NCI-H146 (cell line): ENCODE data around the gene RNF32.
"Not testable (repeated sequence)": the region's sequence is repeated elsewhere in the genome, so short reads cannot be mapped to it uniquely, and the experiment has no call there.

Experiments
- DNase-seq: peaks from one replicate; lab custom pipeline; 2025; lab: John Stamatoyannopoulos, UW

RNF32 gene

GRCh38 chr7:156642306-156643045 is 1.9 kb downstream of the RNF32 start:
- no peak for DNase-seq

DNA sequence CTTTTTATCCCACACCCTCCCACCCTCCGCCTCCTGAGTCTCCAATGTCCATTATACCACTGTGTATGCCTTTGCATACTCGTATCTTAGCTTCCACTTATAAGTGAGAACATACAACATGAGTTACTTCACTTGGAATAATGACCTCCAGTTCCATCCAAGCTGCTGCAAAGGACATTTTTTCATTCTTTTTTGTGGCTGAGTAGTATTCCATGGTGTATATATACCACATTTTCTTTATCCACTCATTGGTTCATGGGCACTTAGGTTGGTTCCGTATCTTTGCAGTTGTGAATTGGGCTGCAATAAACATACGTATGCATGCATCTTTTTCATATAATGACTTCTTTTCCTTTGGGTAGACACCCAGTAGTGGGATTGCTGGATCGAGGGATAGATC is 6.8 kb downstream of the RNF32 start:
- DNase-seq = not testable (repeated sequence)

- no peak for DNase-seq
These were observed 9.5 kb downstream of the RNF32 start for GRCh38 chr7:156650042-156650441.

DNA sequence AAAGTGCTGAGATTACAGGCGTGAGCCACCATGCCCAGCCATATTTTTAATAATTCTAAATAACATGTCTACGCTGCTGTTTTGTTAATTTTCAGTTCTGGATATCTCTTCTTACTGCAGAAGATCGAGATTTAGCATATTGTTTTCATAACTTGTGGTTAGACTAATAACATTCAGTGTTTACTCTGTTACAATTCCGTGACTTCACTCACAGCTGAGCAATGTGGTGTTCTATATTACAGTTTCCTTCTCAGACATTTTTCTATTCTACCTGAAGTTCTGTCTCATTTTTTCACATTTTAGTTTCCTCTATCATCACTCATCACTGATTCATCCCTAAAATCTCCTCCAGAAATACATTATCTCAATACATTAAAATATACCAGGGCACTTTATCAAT is 10.9 kb downstream of the RNF32 start:
- DNase-seq = no peak

- DNase-seq = no peak
These were observed 12.5 kb downstream of the RNF32 start for GRCh38 chr7:156652886-156653568.

- DNase-seq = no peak
These were observed 14.1 kb downstream of the RNF32 start for GRCh38 chr7:156654511-156655234.

DNA sequence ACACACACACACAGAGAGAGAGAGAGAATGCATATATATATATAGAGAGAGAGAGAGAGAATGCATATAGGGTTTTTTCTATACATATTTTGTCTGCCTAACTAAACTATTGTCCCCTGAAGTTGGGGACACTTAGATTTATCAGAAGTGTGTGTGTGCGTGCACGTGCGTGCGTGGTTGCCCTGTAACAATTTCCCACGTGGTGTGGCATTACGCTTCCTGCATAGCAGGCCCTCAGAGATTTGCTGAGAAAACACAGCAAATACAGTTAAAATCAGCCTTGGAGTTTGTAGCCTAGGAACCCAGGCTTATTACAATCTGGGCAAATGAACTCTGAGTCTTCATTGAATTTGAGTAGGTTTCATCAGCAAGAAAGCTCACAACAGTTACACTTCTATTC is 14.7 kb downstream of the RNF32 start:
- no peak for DNase-seq

GRCh38 chr7:156655983-156656382 is 15.4 kb downstream of the RNF32 start:
- no peak for DNase-seq

DNA sequence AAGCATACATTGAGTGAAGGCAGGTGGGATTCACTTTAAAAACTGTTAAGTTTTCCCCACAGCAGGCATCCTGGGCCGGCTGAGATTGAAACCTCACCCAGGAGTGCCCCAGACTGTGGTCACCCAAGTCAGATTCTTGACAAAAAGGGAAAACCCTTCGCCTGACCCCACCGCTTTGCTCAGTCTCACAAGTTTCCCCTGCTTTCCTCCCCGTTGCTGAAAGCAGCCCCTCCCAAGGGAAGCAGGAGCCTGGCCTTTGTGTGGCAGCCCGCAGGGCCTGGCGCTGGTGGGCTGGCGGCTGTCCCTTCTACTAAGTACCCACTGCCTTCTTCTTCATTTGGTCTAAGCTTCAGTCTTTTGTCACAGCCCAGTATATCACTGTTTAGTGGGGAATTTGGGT is 16.0 kb downstream of the RNF32 start:
- DNase-seq = no peak

- DNase-seq = no peak
These were observed 17.1 kb downstream of the RNF32 start for GRCh38 chr7:156657681-156658080.

DNA sequence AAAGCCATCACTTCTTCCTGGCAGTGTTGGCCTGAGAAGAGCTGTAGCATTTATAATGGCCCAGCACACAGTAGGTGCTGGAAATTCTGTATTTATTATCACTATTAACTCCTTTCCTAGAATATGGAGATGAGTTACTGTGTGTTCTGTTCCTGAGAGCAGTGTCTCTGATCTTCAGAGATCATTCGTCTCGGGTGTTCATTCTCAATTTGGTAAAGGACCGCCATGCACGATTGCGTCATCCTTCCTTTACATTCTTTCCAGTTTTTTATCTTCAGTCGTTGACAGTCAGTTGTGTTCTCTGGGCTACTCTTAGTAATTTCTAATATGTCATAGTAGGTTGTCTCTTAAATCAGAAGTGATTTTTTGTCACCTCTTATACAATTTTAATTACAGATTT is 18.6 kb downstream of the RNF32 start:
- DNase-seq = no peak

GRCh38 chr7:156659961-156660360 is 19.4 kb downstream of the RNF32 start:
- no peak for DNase-seq

DNA sequence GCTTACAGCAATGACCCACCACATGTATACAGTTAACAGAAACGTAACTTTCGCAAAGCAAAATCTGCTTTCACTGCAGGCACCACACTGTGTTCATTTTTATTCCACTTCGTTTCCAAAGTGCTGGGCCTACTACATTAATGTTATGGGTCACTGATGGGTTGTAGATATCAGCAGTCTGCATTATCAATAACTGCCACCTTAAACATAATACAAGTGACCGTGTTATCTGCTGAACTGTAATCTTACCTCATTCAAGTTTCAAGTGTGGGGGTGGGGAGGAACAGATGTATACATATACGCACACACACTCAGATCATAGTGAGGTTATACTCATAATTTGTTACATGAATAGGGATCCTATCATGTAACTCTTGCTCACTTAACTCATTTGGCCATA is 21.1 kb downstream of the RNF32 start:
- no peak for DNase-seq

GRCh38 chr7:156662277-156662676 is 21.7 kb downstream of the RNF32 start:
- DNase-seq = no peak

GRCh38 chr7:156665101-156665500 is 24.5 kb downstream of the RNF32 start:
- no peak for DNase-seq

GRCh38 chr7:156666368-156667109 is 26.0 kb downstream of the RNF32 start:
- peak; percentile 66 for DNase-seq

DNA sequence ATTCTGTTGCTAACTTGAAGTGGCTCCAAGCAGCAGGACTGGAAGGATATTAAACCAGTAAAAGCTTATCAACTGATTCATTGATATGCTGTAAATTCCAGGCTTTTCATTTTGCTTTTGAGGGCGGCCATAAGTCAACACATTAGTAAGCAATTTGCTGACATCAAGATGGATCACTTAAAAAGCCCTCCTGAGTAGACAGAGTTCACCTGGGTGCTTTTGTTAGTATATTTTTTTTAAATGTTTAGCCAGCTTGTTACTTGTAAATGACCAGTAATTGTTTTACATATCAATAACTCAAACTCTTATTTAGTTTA is 26.5 kb downstream of the RNF32 start:
- peak; percentile 88 for DNase-seq

DNA sequence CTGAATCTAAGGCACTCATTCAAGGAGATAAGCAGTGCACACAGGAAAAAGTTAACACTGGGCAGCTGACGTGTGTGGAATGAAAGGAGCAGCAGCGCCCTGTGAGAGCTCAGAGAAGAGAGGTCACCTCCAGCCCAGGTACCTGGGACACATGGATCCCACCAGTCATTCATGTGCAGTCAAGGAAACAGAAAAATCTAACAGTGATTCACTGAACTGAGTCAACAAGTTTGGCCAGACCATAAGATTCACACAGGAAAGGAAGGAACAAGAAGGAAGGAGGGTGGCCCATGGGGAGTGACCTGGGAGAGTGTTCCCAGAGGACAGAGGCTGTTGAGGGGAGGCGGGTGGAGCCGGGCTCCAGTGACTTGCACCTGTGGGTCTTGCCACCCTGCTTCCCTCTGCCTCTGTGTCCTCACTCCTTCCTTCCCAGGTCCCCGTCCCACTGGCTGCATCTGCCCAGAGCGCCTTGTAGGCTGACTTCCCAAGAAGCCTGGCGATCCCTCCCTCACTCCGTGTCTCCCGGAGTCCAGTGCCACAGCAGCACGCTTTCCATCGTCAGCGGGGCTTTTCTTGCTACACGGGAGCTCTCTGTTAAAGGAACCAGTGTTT is 27.7 kb downstream of the RNF32 start:
- no peak for DNase-seq

- no peak for DNase-seq
These were observed 28.7 kb downstream of the RNF32 start for GRCh38 chr7:156669035-156669828.

- no peak for DNase-seq
These were observed 32.9 kb downstream of the RNF32 start for GRCh38 chr7:156673454-156673853.

DNA sequence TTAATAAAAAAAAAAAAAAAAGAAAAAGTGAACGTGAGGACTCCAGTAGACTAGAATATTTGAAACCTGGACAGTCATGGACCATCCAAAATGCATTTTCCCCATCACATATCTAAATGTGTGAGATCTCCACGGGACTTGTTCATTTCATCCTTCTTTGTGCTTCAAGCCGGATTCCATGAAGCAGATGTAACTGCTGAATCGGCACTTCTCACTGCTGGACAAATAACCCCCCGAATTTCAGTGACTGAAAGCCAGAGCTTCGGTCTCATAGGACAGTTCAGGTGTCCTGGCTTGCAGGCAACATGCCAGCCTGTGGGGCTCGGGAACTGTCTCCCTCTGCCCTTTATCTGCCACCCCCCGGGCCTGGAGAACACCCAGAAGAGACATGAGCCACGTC is 33.3 kb downstream of the RNF32 start:
- DNase-seq = no peak
